Endothelial cell of umbilical vein (primary cell): Measurements from ENCODE around the gene PTPRT.

Experiments used
- EZH2 ChIP-seq: IDR thresholded peaks from 2 replicates; pipeline ENCODE4 v1.6.1; 2012; ENCODE audit warnings: borderline replicate concordance, low read depth, mild to moderate bottlenecking, moderate library complexity, low read length, inconsistent platforms; ENCODE audit not compliant: severe bottlenecking
- FOS ChIP-seq: IDR thresholded peaks from 2 replicates; pipeline ENCODE4 v1.6.1; 2011; ENCODE audit warnings: mild to moderate bottlenecking, low read length, moderate library complexity, borderline replicate concordance; ENCODE audit not compliant: insufficient read depth
- GATA2 ChIP-seq: IDR thresholded peaks from 2 replicates; pipeline ENCODE4 v1.7.0; 2011; ENCODE audit warnings: low read depth, mild to moderate bottlenecking, moderate library complexity, mixed read lengths, low read length; ENCODE audit not compliant: insufficient read length, insufficient read depth
- JUN ChIP-seq: IDR thresholded peaks from 2 replicates; pipeline ENCODE4 v1.6.1; 2011; ENCODE audit warnings: borderline replicate concordance, low read depth; ENCODE audit not compliant: insufficient read length, insufficient read depth
- MYC ChIP-seq: IDR thresholded peaks from one replicate; pipeline ENCODE4 v1.6.1; 2011; ENCODE audit warnings: mild to moderate bottlenecking, low read depth, low read length
- POLR2A ChIP-seq: IDR thresholded peaks from 2 replicates; pipeline ENCODE4 v1.6.1; 2012; ENCODE audit warnings: low read depth, mild to moderate bottlenecking, control low read depth, low read length
- POLR2AphosphoS5 ChIP-seq: IDR thresholded peaks from 2 replicates; pipeline ENCODE4 v1.6.1; 2012; ENCODE audit warnings: low read depth, mild to moderate bottlenecking, control low read depth, low read length, moderate library complexity; ENCODE audit not compliant: insufficient read depth
- TF ChIP-seq, protein P1 (sequence below), 2 donors: IDR thresholded peaks; 1 replicate in 1 of 2; 2 replicates in 1 of 2; pipeline ENCODE4 v1.5.1; 2011; ENCODE audit warnings: low read length in 2 of 2, mild to moderate bottlenecking in 2 of 2, moderate library complexity in 2 of 2, control low read depth in 1 of 2, inconsistent platforms in 1 of 2, low read depth in 1 of 2; ENCODE audit not compliant: insufficient read depth in 1 of 2; ENCODE audit errors: extremely low read depth in 1 of 2
- TF ChIP-seq, protein P2 (sequence below): IDR thresholded peaks from 2 replicates; pipeline ENCODE4 v1.6.1; 2011; ENCODE audit not compliant: insufficient read depth, insufficient read length

DNA sequence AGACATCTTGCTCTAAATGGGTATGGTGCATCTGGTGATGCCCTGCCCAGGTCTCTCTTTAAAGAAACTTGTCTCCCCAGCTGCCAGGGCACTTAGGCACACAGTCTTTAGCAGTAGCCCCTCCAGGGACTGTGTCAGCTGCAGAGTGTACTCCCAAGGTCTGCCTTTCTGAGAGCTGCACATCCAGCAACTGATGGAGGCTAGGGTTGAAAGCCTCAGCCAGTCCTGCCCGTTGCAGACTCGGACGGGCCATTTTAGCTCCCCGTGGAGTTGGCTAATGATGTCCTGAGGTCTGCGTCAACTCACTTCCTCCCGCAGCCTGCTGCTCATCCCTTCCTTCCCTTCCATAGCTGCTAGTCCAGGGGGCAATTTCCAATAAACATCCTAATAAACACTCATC is 381.8 kb downstream of the PTPRT start:
- TF ChIP-seq, protein P1, sequence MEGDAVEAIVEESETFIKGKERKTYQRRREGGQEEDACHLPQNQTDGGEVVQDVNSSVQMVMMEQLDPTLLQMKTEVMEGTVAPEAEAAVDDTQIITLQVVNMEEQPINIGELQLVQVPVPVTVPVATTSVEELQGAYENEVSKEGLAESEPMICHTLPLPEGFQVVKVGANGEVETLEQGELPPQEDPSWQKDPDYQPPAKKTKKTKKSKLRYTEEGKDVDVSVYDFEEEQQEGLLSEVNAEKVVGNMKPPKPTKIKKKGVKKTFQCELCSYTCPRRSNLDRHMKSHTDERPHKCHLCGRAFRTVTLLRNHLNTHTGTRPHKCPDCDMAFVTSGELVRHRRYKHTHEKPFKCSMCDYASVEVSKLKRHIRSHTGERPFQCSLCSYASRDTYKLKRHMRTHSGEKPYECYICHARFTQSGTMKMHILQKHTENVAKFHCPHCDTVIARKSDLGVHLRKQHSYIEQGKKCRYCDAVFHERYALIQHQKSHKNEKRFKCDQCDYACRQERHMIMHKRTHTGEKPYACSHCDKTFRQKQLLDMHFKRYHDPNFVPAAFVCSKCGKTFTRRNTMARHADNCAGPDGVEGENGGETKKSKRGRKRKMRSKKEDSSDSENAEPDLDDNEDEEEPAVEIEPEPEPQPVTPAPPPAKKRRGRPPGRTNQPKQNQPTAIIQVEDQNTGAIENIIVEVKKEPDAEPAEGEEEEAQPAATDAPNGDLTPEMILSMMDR (IDR thresholded peaks at IDR 0.05; ENCODE audit: extremely low read depth in 1 of 2, insufficient read depth in 1 of 2, low read depth in 1 of 2, low read length in 2 of 2), result no peak
- TF ChIP-seq MYC (no peak), POLR2A (no peak), JUN (no peak), EZH2 (no peak), POLR2AphosphoS5 (no peak), GATA2 (no peak), FOS (no peak)
- TF ChIP-seq, protein P2, sequence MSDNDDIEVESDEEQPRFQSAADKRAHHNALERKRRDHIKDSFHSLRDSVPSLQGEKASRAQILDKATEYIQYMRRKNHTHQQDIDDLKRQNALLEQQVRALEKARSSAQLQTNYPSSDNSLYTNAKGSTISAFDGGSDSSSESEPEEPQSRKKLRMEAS, result no peak
